K562 (cell line): Measurements from ENCODE around the gene AIF1L. TPM values are rescaled to one million over a fixed set of nuclear protein-coding genes. Genes with fewer than 3 reads are reported as not detected.
A peak's percentile ranks its signal among the peaks of the same experiment; 100 is the strongest.

Source experiments
- ATAC-seq: fragments of 200-7000 bp; cut with Tn5 transposase; 3 replicates; pipeline ENCODE4 v1.9.1; 2020; ENCODE audit warnings: moderate library complexity
- BruUV-seq: library from RNA; stranded (reverse); fragments of 400-500 nt; replicated peaks from 2 replicates; lab custom pipeline; 2021; lab: Mats Ljungman, UMichigan
- CTCF ChIA-PET: fragments of 300-600 bp; formaldehyde crosslinking; extraction: SDS; loops from one replicate; lab custom pipeline; 2021; ENCODE audit warnings: low intra/inter-chr PET ratio; lab: Yijun Ruan, JAX
- POLR2A ChIA-PET: fragments of 300-600, 350-650 bp; sonication (Branson Sonifier 250); formaldehyde crosslinking; extraction: SDS; loops from one replicate; lab custom pipeline; 2021; ENCODE audit warnings: antibody characterized with exemption, inconsistent platforms; lab: Yijun Ruan, JAX
- DNase-seq, 4 experiments: peaks; one replicate each; pipeline versions ENCODE4 v3.0.0 to v3.0.0-alpha.2; 2011 to 2018; ENCODE audit warnings: low spot score in 3 of 4, mixed read lengths in 3 of 4; ENCODE audit errors: extremely low read depth in 1 of 4
- FAIRE-seq: peaks from 2 replicates; lab custom pipeline; 2011; peaks lifted over from hg19 to GRCh38; lab: Jason Lieb, UNC
- H2AFZ ChIP-seq: 2 replicates; pipeline ENCODE4 v1.6.0; 2011; ENCODE audit warnings: low read depth, low read length, control low read depth, inconsistent platforms
- H3K27ac ChIP-seq: fragments of 200-600 bp; 3 replicates; pipeline ENCODE4 v1.8.0; 2011; ENCODE audit warnings: low read depth, mild to moderate bottlenecking, control low read depth, inconsistent platforms, low read length, moderate library complexity, mixed read lengths; ENCODE audit errors: extremely low read depth
- H3K27me3 ChIP-seq, 2 experiments: fragments of 300-600 bp in 1 of 2; 2 replicates in 1 of 2; 3 replicates in 1 of 2; pipeline versions ENCODE4 v1.6.0 to v1.8.0; 2011; ENCODE audit warnings: inconsistent platforms in 2 of 2, low read length in 2 of 2, mild to moderate bottlenecking in 1 of 2, mixed read lengths in 1 of 2, moderate library complexity in 1 of 2; ENCODE audit not compliant: control insufficient read depth in 2 of 2, insufficient read depth in 2 of 2
- H3K36me3 ChIP-seq: fragments of 300-600 bp; 3 replicates; pipeline ENCODE4 v1.8.0; 2011; ENCODE audit warnings: mild to moderate bottlenecking, low read length, inconsistent platforms; ENCODE audit not compliant: control insufficient read depth, insufficient read depth
- H3K4me1 ChIP-seq, 2 experiments: fragments of 200-600 bp in 1 of 2; replicated peaks in 1 of 2; 2 replicates in 1 of 2; 3 replicates in 1 of 2; pipeline versions ENCODE4 v1.5.1 to v1.8.0; 2011; ENCODE audit warnings: inconsistent platforms in 2 of 2, low read length in 2 of 2, mild to moderate bottlenecking in 1 of 2, mixed read lengths in 1 of 2, moderate library complexity in 1 of 2; ENCODE audit not compliant: control insufficient read depth in 2 of 2, insufficient read depth in 2 of 2
- H3K4me2 ChIP-seq: 2 replicates; pipeline ENCODE4 v1.6.1; 2011; ENCODE audit warnings: low read length, control low read depth, inconsistent platforms, mixed read lengths; ENCODE audit not compliant: insufficient read depth
- H3K4me3 ChIP-seq: fragments of 200-600 bp; sonication (generic), shearing (Covaris generic); 2 replicates; pipeline ENCODE4 v1.5.1; 2016; ENCODE audit warnings: control low read depth, inconsistent platforms
- H3K79me2 ChIP-seq: fragments of 200-600 bp; 3 replicates; pipeline ENCODE4 v1.8.0; 2011; ENCODE audit warnings: low read length, inconsistent platforms; ENCODE audit not compliant: control insufficient read depth, insufficient read depth
- H3K9ac ChIP-seq, 2 experiments: 2 replicates each; pipeline versions ENCODE4 v1.6.0 to v1.6.1; 2011; ENCODE audit warnings: low read depth in 2 of 2, low read length in 2 of 2, control low read depth in 1 of 2, inconsistent platforms in 1 of 2, mild to moderate bottlenecking in 1 of 2, mixed read lengths in 1 of 2; ENCODE audit not compliant: insufficient read depth in 1 of 2
- H3K9me1 ChIP-seq: one replicate; pipeline ENCODE4 v1.6.0; 2011; ENCODE audit warnings: inconsistent platforms, mild to moderate bottlenecking, low read length, moderate library complexity; ENCODE audit not compliant: control insufficient read depth, insufficient read depth
- H3K9me3 ChIP-seq: replicated peaks from 2 replicates; pipeline ENCODE4 v1.5.1; 2011; ENCODE audit warnings: low read depth, low read length, inconsistent platforms; ENCODE audit not compliant: control insufficient read depth, insufficient read depth
- H4K20me1 ChIP-seq: replicated peaks from 2 replicates; pipeline ENCODE4 v1.6.1; 2011; ENCODE audit warnings: low read length, inconsistent platforms, mixed read lengths; ENCODE audit not compliant: control insufficient read depth, insufficient read depth
- E2F1 ChIP-seq: sonication (generic); formaldehyde crosslinking; IDR thresholded peaks from 2 replicates; pipeline ENCODE4 v1.8.1; 2023; ENCODE audit warnings: mild to moderate bottlenecking, missing genetic modification reagents, moderate library complexity
- HMGXB4 ChIP-seq: sonication (generic); formaldehyde crosslinking; IDR thresholded peaks from 2 replicates; pipeline ENCODE4 v1.8.1; 2023; ENCODE audit warnings: mild to moderate bottlenecking, missing genetic modification reagents
- WGBS: fragments of 100-300 bp; shearing (Covaris generic); methylation state at CpG from one replicate; pipeline ENCODE4 v1.1.6; 2016; ENCODE audit warnings: low coverage, mixed read lengths; ENCODE audit not compliant: insufficient coverage; ENCODE audit errors: missing lambda C conversion rate; 5-methylcytosine and 5-hydroxymethylcytosine counted together
- in situ Hi-C: fragments of 300-500 bp; cut with MboI; formaldehyde crosslinking; loops from 4 replicates; pipeline ENCODE4 v1.15.0; 2018; ENCODE audit warnings: inconsistent platforms, mixed read lengths
- intact Hi-C: fragments of 100-400 bp; cut with micrococcal nuclease; formaldehyde crosslinking; loops from 2 replicates; pipeline ENCODE4 v1.14.2; 2022
- polyA plus RNA-seq, 8 experiments: library from polyadenylated mRNA; depleted of rRNA in 4 of 8; stranded (reverse) in 5 of 8; unstranded in 3 of 8; fragments of >200 nt; fragmentation: Nextera tagmentation in 2 of 8; fragmentation: Illumina TruSeq in 1 of 8; extraction: Ambion mirVana in 2 of 8; extraction: Trizol in 1 of 8; gene quantifications; 2 replicates each; pipeline versions ENCODE4 v1.2.1 to v1.2.3, GENCODE V29; 2011 to 2014; ENCODE audit warnings: inconsistent platforms in 1 of 8, missing spikeins in 1 of 8
- total RNA-seq, 7 experiments: library from RNA; depleted of rRNA in 6 of 7; stranded (reverse); fragments of >200 nt in 6 of 7; fragmentation: Illumina TruSeq in 2 of 7; extraction: Trizol in 2 of 7; gene quantifications; 2 replicates each; pipeline versions ENCODE4 v1.2.1 to v1.2.3, GENCODE V29; 2011 to 2021; ENCODE audit warnings: low replicate concordance in 1 of 7

AIF1L gene
- total and polyA plus RNA-seq, 9 of the 15 experiments (the other 6 are each of a cell fraction or from before 2014, with no cell fraction given): 0.34 to 9.1 (median 1.3) TPM

- WGBS: 67% methylated on average over 3 of the region's 3 CpGs
- ChIA-PET CTCF (no interaction called here), POLR2A (interaction anchor here (0.6 to 75.1 kb wide), 5 partner anchors 19 to 145 kb away, joined by 5 to 3336 read pairs (median 9); partner anchors contain the start of gene AIF1L)
- DNase-seq: peak in 1 of 4 experiments; percentile 59
- H3K4me2 ChIP-seq: no peak overlapping the region
- H3K36me3 ChIP-seq: peaks cover 83% of the 10 kb centered on the region
- peaks cover 13% of the 10 kb centered on the region for H4K20me1 ChIP-seq
- H3K9me1 ChIP-seq: peaks cover 5% of the 10 kb centered on the region
- peaks cover 11 to 20% of the 10 kb centered on the region in 2 experiments for H3K4me1 ChIP-seq
- no peak for ATAC-seq
- no peak overlapping the region for H3K9ac ChIP-seq
- no peaks in the 10 kb centered on the region for H3K9me3 ChIP-seq
- FAIRE-seq: no peak
- H3K79me2 ChIP-seq: peaks cover 50% of the 10 kb centered on the region
- intact Hi-C loops (loop anchor here (10.0 kb wide), 1 partner anchor 206 kb away; no protein-coding TSS in a partner anchor), in situ Hi-C loops (no loop called here)
- no TSS peak for BruUV-seq
- no peak overlapping the region for H3K27ac ChIP-seq
- peak; percentile 68; the same call in 1 of the 2 replicates for TF ChIP-seq HMGXB4 (CRISPR knock-in tag)
- TF ChIP-seq E2F1 (CRISPR knock-in tag): no peak; the same call in 1 of the 2 replicates
- TF ChIP-seq, all 486 proteins: peak for 1
- Histone ChIP-seq H3K4me3 (no peak overlapping the region), H2AFZ (no peak overlapping the region), H3K27me3 (no peaks in the 10 kb centered on the region)
These were observed 32.9 kb downstream of the AIF1L start for GRCh38 chr9:131129183-131129582.
